OCI-LY1 (cell line): Measurements from ENCODE around the gene TMEM38B.
"Not testable (repeated sequence)": the region's sequence is repeated elsewhere in the genome, so short reads cannot be mapped to it uniquely, and the experiment has no call there.

ENCODE experiments used
- H2AFZ ChIP-seq: fragments of 200-600 bp; sonication (generic), shearing (Covaris generic); 2 replicates; pipeline ENCODE4 v1.6.0; 2014; ENCODE audit warnings: antibody characterized with exemption, mild to moderate bottlenecking, low read length
- H3F3A ChIP-seq: fragments of 200-600 bp; sonication (generic), shearing (Covaris generic); 2 replicates; pipeline ENCODE4 v1.6.0; 2014; ENCODE audit warnings: mild to moderate bottlenecking, antibody characterized with exemption, low read length, moderate library complexity; ENCODE audit not compliant: insufficient read depth
- H3K27ac ChIP-seq: fragments of 200-600 bp; sonication (generic); 2 replicates; pipeline ENCODE4 v1.5.1; 2014; ENCODE audit warnings: low read length, mixed run types, mild to moderate bottlenecking, low read depth; ENCODE audit not compliant: poor library complexity, severe bottlenecking
- H3K27me3 ChIP-seq: fragments of 200-600 bp; sonication (generic); 2 replicates; pipeline ENCODE4 v1.6.0; 2014; ENCODE audit warnings: antibody characterized with exemption, mild to moderate bottlenecking, low read length, moderate library complexity; ENCODE audit not compliant: insufficient read depth
- H3K36me3 ChIP-seq: fragments of 200-600 bp; sonication (generic); 2 replicates; pipeline ENCODE4 v1.6.1; 2014; ENCODE audit warnings: mild to moderate bottlenecking, antibody characterized with exemption, low read length, moderate library complexity, mixed read lengths; ENCODE audit not compliant: insufficient read depth
- H3K4me1 ChIP-seq: fragments of 200-600 bp; sonication (generic); 2 replicates; pipeline ENCODE4 v1.5.1; 2014; ENCODE audit warnings: mild to moderate bottlenecking, low read length, moderate library complexity; ENCODE audit not compliant: insufficient read depth, severe bottlenecking
- H3K4me2 ChIP-seq: fragments of 200-600 bp; sonication (generic), shearing (Covaris generic); 2 replicates; pipeline ENCODE4 v1.6.1; 2014; ENCODE audit warnings: low read length
- H3K4me3 ChIP-seq: fragments of 200-600 bp; sonication (generic); 2 replicates; pipeline ENCODE4 v1.5.1; 2014; ENCODE audit warnings: low read length, low read depth, mild to moderate bottlenecking, mixed read lengths; ENCODE audit not compliant: poor library complexity, severe bottlenecking
- H3K79me2 ChIP-seq: fragments of 200-600 bp; shearing (Covaris generic); 2 replicates; pipeline ENCODE4 v1.6.1; 2016; ENCODE audit warnings: mixed run types, low read length, mixed read lengths; ENCODE audit not compliant: insufficient read depth
- H3K9ac ChIP-seq: fragments of 200-600 bp; sonication (generic), shearing (Covaris generic); 2 replicates; pipeline ENCODE4 v1.6.1; 2014; ENCODE audit warnings: mild to moderate bottlenecking, low read length, mixed read lengths
- H3K9me2 ChIP-seq: fragments of 200-600 bp; sonication (generic), shearing (Covaris generic); 2 replicates; pipeline ENCODE4 v1.6.1; 2014; ENCODE audit warnings: low read depth, mild to moderate bottlenecking, low read length, mixed read lengths
- H3K9me3 ChIP-seq: fragments of 200-600 bp; shearing (Covaris generic); 2 replicates; pipeline ENCODE4 v1.6.1; 2014; ENCODE audit warnings: low read length, mixed read lengths
- H4K20me1 ChIP-seq: fragments of 200-600 bp; sonication (generic), shearing (Covaris generic); 2 replicates; pipeline ENCODE4 v1.6.0; 2016; ENCODE audit warnings: mild to moderate bottlenecking, low read length; ENCODE audit not compliant: insufficient read depth
- EZH2 ChIP-seq: fragments of 200-600 bp; sonication (generic), shearing (Covaris generic); IDR thresholded peaks from 2 replicates; pipeline ENCODE4 v1.8.0; 2017; ENCODE audit warnings: borderline replicate concordance, mixed run types, mild to moderate bottlenecking, antibody characterized with exemption, low read length, moderate library complexity, mixed read lengths
- TF ChIP-seq, protein P1 (sequence below): fragments of 200-600 bp; sonication (generic), shearing (Covaris generic); IDR thresholded peaks from 2 replicates; pipeline ENCODE4 v1.5.1; 2017; ENCODE audit warnings: mild to moderate bottlenecking, antibody characterized with exemption, low read length, moderate library complexity, mixed read lengths

TMEM38B gene

DNA sequence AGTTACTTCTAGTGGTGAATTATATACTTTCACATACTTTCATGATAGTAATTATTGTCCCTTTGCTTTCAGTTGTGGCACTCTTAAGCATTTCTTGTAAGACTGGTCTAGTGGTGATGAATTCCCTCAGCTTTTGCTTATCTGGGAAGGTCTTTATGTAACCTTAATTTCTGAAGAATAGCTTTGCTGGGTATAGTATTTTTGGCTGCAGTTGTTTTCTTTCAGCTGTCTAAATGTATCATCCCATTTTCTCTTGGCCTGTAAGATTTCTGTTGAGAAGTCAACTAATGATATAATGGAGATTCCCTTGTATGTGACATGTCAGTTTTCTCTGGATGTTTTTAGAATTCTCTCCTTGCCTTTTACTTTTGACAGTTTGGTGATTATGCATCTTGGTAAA is 41.0 kb downstream of the TMEM38B start:
- no peak for TF ChIP-seq EZH2
- TF ChIP-seq, protein P1, sequence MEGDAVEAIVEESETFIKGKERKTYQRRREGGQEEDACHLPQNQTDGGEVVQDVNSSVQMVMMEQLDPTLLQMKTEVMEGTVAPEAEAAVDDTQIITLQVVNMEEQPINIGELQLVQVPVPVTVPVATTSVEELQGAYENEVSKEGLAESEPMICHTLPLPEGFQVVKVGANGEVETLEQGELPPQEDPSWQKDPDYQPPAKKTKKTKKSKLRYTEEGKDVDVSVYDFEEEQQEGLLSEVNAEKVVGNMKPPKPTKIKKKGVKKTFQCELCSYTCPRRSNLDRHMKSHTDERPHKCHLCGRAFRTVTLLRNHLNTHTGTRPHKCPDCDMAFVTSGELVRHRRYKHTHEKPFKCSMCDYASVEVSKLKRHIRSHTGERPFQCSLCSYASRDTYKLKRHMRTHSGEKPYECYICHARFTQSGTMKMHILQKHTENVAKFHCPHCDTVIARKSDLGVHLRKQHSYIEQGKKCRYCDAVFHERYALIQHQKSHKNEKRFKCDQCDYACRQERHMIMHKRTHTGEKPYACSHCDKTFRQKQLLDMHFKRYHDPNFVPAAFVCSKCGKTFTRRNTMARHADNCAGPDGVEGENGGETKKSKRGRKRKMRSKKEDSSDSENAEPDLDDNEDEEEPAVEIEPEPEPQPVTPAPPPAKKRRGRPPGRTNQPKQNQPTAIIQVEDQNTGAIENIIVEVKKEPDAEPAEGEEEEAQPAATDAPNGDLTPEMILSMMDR: no peak

DNA sequence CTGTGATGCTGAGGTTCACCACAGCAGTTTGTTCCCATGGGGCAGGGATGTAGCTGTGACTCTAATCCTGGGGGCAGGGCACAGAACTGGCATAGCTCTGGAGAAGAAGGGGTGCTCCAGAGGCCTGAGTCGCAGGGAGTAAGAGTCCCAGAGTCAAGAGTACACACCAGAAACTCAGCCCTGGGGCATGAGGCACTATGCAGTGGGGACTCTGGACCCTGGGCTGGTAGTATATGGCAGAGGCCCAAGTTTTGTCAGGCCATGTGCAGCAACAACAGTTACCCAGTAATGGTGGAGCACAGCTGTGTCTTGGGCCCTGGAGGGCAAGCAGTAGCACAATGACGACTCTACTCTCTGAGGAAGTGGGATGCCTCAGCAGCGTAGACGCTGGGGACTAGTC is 42.9 kb downstream of the TMEM38B start:
- no peaks in the 10 kb centered on the region for H4K20me1 ChIP-seq

More for the DNA sequence above, 41.0 kb downstream of the TMEM38B start:
- Histone ChIP-seq H3K27ac (no peak overlapping the region), H3K9me3 (peaks cover 23% of the 10 kb centered on the region), H2AFZ (no peak overlapping the region), H3K79me2 (no peaks in the 10 kb centered on the region), H4K20me1 (no peaks in the 10 kb centered on the region), H3K9ac (no peak overlapping the region), H3K27me3 (no peaks in the 10 kb centered on the region), H3K36me3 (peaks cover 36% of the 10 kb centered on the region), H3K9me2 (no peaks in the 10 kb centered on the region), H3K4me2 (no peak overlapping the region), H3K4me3 (no peak overlapping the region), H3K4me1 (no peaks in the 10 kb centered on the region), H3F3A (no peaks in the 10 kb centered on the region)

DNA sequence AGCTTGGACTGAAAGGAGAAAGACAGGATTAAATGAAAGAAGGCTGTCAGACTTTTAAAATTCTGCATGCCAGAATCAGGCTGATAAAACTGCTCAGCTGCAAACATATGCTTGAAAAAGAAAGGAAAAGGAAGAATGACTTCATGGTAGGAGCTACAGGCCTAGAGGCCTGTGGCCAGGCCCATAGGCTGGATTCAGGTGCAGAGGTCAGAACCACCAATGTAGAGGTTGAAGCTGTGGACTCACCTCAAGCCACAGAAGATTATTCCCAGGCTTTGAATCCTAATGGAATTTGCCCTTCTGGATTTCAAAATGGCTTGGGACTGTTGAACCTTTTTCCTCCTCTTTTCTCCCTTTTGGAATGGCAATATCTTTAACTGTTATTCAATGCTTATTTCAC is 47.7 kb downstream of the TMEM38B start:
- Histone ChIP-seq H3F3A (no peaks in the 10 kb centered on the region), H3K36me3 (peaks cover 11% of the 10 kb centered on the region), H3K27ac (no peak overlapping the region), H3K9ac (no peak overlapping the region), H3K9me3 (no peaks in the 10 kb centered on the region), H2AFZ (no peak overlapping the region), H3K27me3 (no peaks in the 10 kb centered on the region), H3K4me3 (no peak overlapping the region), H3K79me2 (no peaks in the 10 kb centered on the region), H4K20me1 (no peaks in the 10 kb centered on the region), H3K4me1 (no peaks in the 10 kb centered on the region), H3K9me2 (no peaks in the 10 kb centered on the region), H3K4me2 (no peak overlapping the region)
- TF ChIP-seq, protein P1: no peak
- TF ChIP-seq EZH2: no peak

More for the DNA sequence above, 42.9 kb downstream of the TMEM38B start:
- H3K27ac ChIP-seq: no peak overlapping the region
- H3K4me2 ChIP-seq: no peak overlapping the region
- H3K9me2 ChIP-seq: no peaks in the 10 kb centered on the region
- H3K27me3 ChIP-seq: no peaks in the 10 kb centered on the region
- H3K4me3 ChIP-seq: no peak overlapping the region
- no peaks in the 10 kb centered on the region for H3K4me1 ChIP-seq
- no peak overlapping the region for H3K9ac ChIP-seq
- peaks cover 23% of the 10 kb centered on the region for H3K9me3 ChIP-seq
- H3K36me3 ChIP-seq: peaks cover 39% of the 10 kb centered on the region
- TF ChIP-seq, protein P1: no peak
- TF ChIP-seq EZH2: no peak
- no peaks in the 10 kb centered on the region for H3K79me2 ChIP-seq
- no peaks in the 10 kb centered on the region for H3F3A ChIP-seq
- H2AFZ ChIP-seq: no peak overlapping the region

DNA sequence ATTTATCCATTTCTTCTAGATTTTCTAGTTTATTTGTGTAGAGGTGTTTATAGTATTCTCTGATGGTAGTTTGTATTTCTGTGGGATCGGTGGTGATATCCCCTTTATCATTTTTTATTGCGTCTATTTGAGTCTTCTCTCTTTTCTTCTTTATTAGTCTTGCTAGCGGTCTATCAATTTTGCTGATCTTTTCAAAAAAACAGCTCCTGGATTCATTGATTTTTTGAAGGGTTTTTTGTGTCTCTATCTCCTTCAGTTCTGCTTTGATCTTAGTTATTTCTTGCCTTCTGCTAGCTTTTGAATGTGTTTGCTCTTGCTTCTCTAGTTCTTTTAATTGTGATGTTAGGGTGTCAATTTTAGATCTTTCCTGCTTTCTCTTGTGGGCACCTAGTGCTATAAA is 53.0 kb downstream of the TMEM38B start:
- H3K9me3 ChIP-seq, H3K79me2 ChIP-seq, H3K27ac ChIP-seq, H3K4me3 ChIP-seq, H3K4me2 ChIP-seq, H3K9ac ChIP-seq, H3K27me3 ChIP-seq, H3F3A ChIP-seq, H2AFZ ChIP-seq, H3K4me1 ChIP-seq, H3K9me2 ChIP-seq, H4K20me1 ChIP-seq: not testable (repeated sequence)
- peaks cover 46% of the 10 kb centered on the region for H3K36me3 ChIP-seq
